Measurements from ENCODE around the gene PDZD2. TPM values are rescaled to one million over a fixed set of nuclear protein-coding genes. Genes with fewer than 3 reads are reported as not detected.

PDZD2 gene
- total and polyA plus RNA-seq, 2 donors (not counting 3 experiments of a cell fraction or from before 2014, with no cell fraction given) = 0.66 to 6.9 TPM

DNA sequence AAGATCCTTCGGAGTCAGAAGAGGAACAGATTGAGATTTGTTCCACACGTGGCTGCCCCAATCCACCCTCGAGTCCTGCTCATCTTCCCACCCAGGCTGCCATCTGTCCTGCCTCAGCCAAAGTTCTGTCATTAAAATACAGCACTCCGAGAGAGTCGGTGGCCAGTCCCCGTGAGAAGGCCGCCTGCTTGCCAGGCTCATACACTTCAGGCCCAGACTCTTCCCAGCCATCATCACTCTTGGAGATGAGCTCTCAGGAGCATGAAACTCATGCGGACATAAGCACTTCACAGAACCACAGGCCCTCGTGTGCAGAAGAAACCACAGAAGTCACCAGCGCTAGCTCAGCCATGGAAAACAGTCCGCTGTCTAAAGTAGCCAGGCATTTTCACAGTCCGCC lies 449.3 kb downstream of the PDZD2 start:
- intact Hi-C loops (cut with micrococcal nuclease) = no loop called here
- dilution Hi-C loops (cut with MboI; ENCODE audit: extremely low pct_ligation_motif_present, low sequenced_read_pairs) = no loop called here
- Histone ChIP-seq H3K4me3 (replicated peaks in 1 of 3; ENCODE audit: insufficient read depth in 1 of 3, low read depth in 1 of 3, low read length in 3 of 3) (no peak overlapping the region), H3K9me1 (replicated peaks; ENCODE audit: control insufficient read depth, extremely low read depth, insufficient read depth, low read length) (no peaks in the 10 kb centered on the region), H3K9ac (replicated peaks; ENCODE audit: extremely low read depth, insufficient read depth, low read length) (no peak overlapping the region), H2AFZ (ENCODE audit: low read depth, low read length) (no peak overlapping the region), H3K4me1 (ENCODE audit: control insufficient read depth, extremely low read depth, insufficient read depth, low read length) (no peaks in the 10 kb centered on the region), H3K36me3 (ENCODE audit: control insufficient read depth in 2 of 2, extremely low read depth in 1 of 2, insufficient read depth in 2 of 2, low read length in 2 of 2) (no peaks in the 10 kb centered on the region), H3K79me2 (ENCODE audit: control insufficient read depth, insufficient read depth, low read length) (no peaks in the 10 kb centered on the region), H3K4me2 (ENCODE audit: insufficient read depth, low read length) (no peak overlapping the region), H3K27me3 (ENCODE audit: control insufficient read depth in 2 of 2, insufficient read depth in 2 of 2, low read length in 2 of 2) (no peaks in the 10 kb centered on the region), H4K20me1 (replicated peaks; ENCODE audit: control insufficient read depth, extremely low read depth, insufficient read depth, low read length) (no peaks in the 10 kb centered on the region), H3K27ac (ENCODE audit: insufficient read depth, low read depth, low read length) (no peak overlapping the region), H3K9me3 (replicated peaks; ENCODE audit: control insufficient read depth, insufficient read depth, low read length) (no peaks in the 10 kb centered on the region)
- TF ChIP-seq EZH2 (IDR thresholded peaks at IDR 0.05; ENCODE audit: borderline replicate concordance, low read depth, low read length, severe bottlenecking) (no peak), JUN (IDR thresholded peaks at IDR 0.05; ENCODE audit: borderline replicate concordance, insufficient read depth, insufficient read length, low read depth) (no peak), FOS (IDR thresholded peaks at IDR 0.05; ENCODE audit: borderline replicate concordance, insufficient read depth, low read length) (no peak), POLR2A (IDR thresholded peaks at IDR 0.05; ENCODE audit: low read depth, low read length) (no peak), MYC (IDR thresholded peaks at IDR 0.05; ENCODE audit: low read depth, low read length) (no peak), POLR2AphosphoS5 (IDR thresholded peaks at IDR 0.05; ENCODE audit: insufficient read depth, low read depth, low read length) (no peak), GATA2 (IDR thresholded peaks at IDR 0.05; ENCODE audit: insufficient read depth, insufficient read length, low read depth, low read length) (no peak)
- TF ChIP-seq, protein P1, sequence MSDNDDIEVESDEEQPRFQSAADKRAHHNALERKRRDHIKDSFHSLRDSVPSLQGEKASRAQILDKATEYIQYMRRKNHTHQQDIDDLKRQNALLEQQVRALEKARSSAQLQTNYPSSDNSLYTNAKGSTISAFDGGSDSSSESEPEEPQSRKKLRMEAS (IDR thresholded peaks at IDR 0.05; ENCODE audit: insufficient read depth, insufficient read length) = no peak
- TF ChIP-seq, protein P2, sequence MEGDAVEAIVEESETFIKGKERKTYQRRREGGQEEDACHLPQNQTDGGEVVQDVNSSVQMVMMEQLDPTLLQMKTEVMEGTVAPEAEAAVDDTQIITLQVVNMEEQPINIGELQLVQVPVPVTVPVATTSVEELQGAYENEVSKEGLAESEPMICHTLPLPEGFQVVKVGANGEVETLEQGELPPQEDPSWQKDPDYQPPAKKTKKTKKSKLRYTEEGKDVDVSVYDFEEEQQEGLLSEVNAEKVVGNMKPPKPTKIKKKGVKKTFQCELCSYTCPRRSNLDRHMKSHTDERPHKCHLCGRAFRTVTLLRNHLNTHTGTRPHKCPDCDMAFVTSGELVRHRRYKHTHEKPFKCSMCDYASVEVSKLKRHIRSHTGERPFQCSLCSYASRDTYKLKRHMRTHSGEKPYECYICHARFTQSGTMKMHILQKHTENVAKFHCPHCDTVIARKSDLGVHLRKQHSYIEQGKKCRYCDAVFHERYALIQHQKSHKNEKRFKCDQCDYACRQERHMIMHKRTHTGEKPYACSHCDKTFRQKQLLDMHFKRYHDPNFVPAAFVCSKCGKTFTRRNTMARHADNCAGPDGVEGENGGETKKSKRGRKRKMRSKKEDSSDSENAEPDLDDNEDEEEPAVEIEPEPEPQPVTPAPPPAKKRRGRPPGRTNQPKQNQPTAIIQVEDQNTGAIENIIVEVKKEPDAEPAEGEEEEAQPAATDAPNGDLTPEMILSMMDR (IDR thresholded peaks at IDR 0.05; ENCODE audit: extremely low read depth in 1 of 2, insufficient read depth in 1 of 2, low read depth in 1 of 2, low read length in 2 of 2) = no peak
- FAIRE-seq = no peak
- DNase-seq (ENCODE audit: low read depth, low spot score) = no peak
- ChIA-PET POLR2A (no interaction called here), CTCF (interaction anchor here (2.5 kb wide), 1 partner anchor 11 kb away, joined by 13 read pairs; no protein-coding TSS in a partner anchor)
- no TSS peak for BruUV-seq (replicated peaks)

Data from endothelial cell of umbilical vein (primary cell).